ENCODE measurements around the gene PRAC2. TPM values are rescaled to one million over a fixed set of nuclear protein-coding genes. Genes with fewer than 3 reads are reported as not detected.

PRAC2 gene
- polyA plus RNA-seq (2013, experiment 1 of 2): not detected
- not detected for polyA plus RNA-seq (2013, experiment 2 of 2)

- WGBS, 2 donors (ENCODE audit: extremely low coverage in 2 of 2, insufficient read length in 2 of 2, insufficient replicate concordance in 1 of 2): no CpG with 5 or more reads among the region's 21 CpGs
- H3K36me3 ChIP-seq (replicated peaks in 1 of 2; ENCODE audit: control insufficient read depth in 2 of 2, insufficient read depth in 2 of 2, low read length in 2 of 2): no peaks in the 10 kb centered on the region
- H3K4ac ChIP-seq (ENCODE audit: low read length): no peak within 1 kb of the TSS
- no peak for DNase-seq (ENCODE audit: low spot score)
- H4K8ac ChIP-seq (ENCODE audit: low read depth, low read length): no peak within 1 kb of the TSS
- no peaks in the 10 kb centered on the region for H3K4me1 ChIP-seq (ENCODE audit: control insufficient read depth in 2 of 2, insufficient read depth in 1 of 2, low read depth in 1 of 2, low read length in 2 of 2)
- peaks cover 76 to 100% (median 100%) of the 10 kb centered on the region in 3 experiments for H3K27me3 ChIP-seq (ENCODE audit: control insufficient read depth in 3 of 3, insufficient read depth in 3 of 3, low read depth in 1 of 3, low read length in 3 of 3)
- no peaks in the 10 kb centered on the region for H3K79me1 ChIP-seq (ENCODE audit: low read depth, low read length)
- no peak within 1 kb of the TSS for H2BK12ac ChIP-seq (ENCODE audit: low read length)
- no peak within 1 kb of the TSS for H2BK15ac ChIP-seq (ENCODE audit: low read length)
- H3K23ac ChIP-seq (ENCODE audit: low read depth, low read length, poor library complexity): peak within 1 kb of the TSS; percentile 58
- no peak within 1 kb of the TSS for H2AK5ac ChIP-seq (ENCODE audit: low read depth, low read length)
- no peak within 1 kb of the TSS for H3K27ac ChIP-seq (replicated peaks; ENCODE audit: low read length)
- H2AFZ ChIP-seq (ENCODE audit: low read length): peak within 1 kb of the TSS; percentile 40
- no peak within 1 kb of the TSS for H3K9ac ChIP-seq (ENCODE audit: low read depth, low read length, poor library complexity)
- no peak within 1 kb of the TSS for H2BK120ac ChIP-seq (ENCODE audit: low read depth, low read length)
- H3K4me2 ChIP-seq (ENCODE audit: insufficient read depth, low read length, poor library complexity, severe bottlenecking): no peak within 1 kb of the TSS
- H3K18ac ChIP-seq (ENCODE audit: low read length): no peak within 1 kb of the TSS
- no peak within 1 kb of the TSS for H3K4me3 ChIP-seq (ENCODE audit: low read length in 2 of 2)
- no peak within 1 kb of the TSS for H2BK5ac ChIP-seq (ENCODE audit: low read length)
- H3K9me3 ChIP-seq (replicated peaks in 1 of 2; ENCODE audit: control insufficient read depth in 2 of 2, insufficient read depth in 1 of 2, low read depth in 1 of 2, low read length in 2 of 2): peaks cover 0 to 15% of the 10 kb centered on the region in 2 donors
- no peak within 1 kb of the TSS for H3K14ac ChIP-seq (ENCODE audit: low read length)
- H4K91ac ChIP-seq (ENCODE audit: low read depth, low read length, poor library complexity): no peak within 1 kb of the TSS
Measured at GRCh38 chr17:48722915-48723422, at the start of gene PRAC2. Gene PRAC2 (plus strand): TSS chr17:48723185. CDS start chr17:48724411, 1,226 bp downstream.

- DNase-seq (ENCODE audit: low spot score): no peak
- Histone ChIP-seq H4K91ac (ENCODE audit: low read depth, low read length, poor library complexity) (no peak overlapping the region), H3K14ac (ENCODE audit: low read length) (no peak overlapping the region), H3K4me2 (ENCODE audit: insufficient read depth, low read length, poor library complexity, severe bottlenecking) (no peak overlapping the region), H2AK5ac (ENCODE audit: low read depth, low read length) (no peak overlapping the region), H2BK5ac (ENCODE audit: low read length) (no peak overlapping the region), H3K9ac (ENCODE audit: low read depth, low read length, poor library complexity) (no peak overlapping the region), H3K79me1 (ENCODE audit: low read depth, low read length) (no peaks in the 10 kb centered on the region), H2BK120ac (ENCODE audit: low read depth, low read length) (no peak overlapping the region), H2AFZ (ENCODE audit: low read length) (no peak overlapping the region), H3K4ac (ENCODE audit: low read length) (no peak overlapping the region), H3K18ac (ENCODE audit: low read length) (no peak overlapping the region), H4K8ac (ENCODE audit: low read depth, low read length) (no peak overlapping the region), H3K27me3 (ENCODE audit: control insufficient read depth in 3 of 3, insufficient read depth in 3 of 3, low read depth in 1 of 3, low read length in 3 of 3) (peaks cover 0 to 22% (median 17%) of the 10 kb centered on the region in 3 experiments), H3K9me3 (replicated peaks in 1 of 2; ENCODE audit: control insufficient read depth in 2 of 2, insufficient read depth in 1 of 2, low read depth in 1 of 2, low read length in 2 of 2) (no peaks in the 10 kb centered on the region), H3K36me3 (replicated peaks in 1 of 2; ENCODE audit: control insufficient read depth in 2 of 2, insufficient read depth in 2 of 2, low read length in 2 of 2) (no peaks in the 10 kb centered on the region), H3K27ac (replicated peaks; ENCODE audit: low read length) (no peak overlapping the region), H3K23ac (ENCODE audit: low read depth, low read length, poor library complexity) (no peak overlapping the region), H2BK12ac (ENCODE audit: low read length) (no peak overlapping the region), H2BK15ac (ENCODE audit: low read length) (no peak overlapping the region), H3K4me3 (ENCODE audit: low read length in 2 of 2) (no peak overlapping the region), H3K4me1 (ENCODE audit: control insufficient read depth in 2 of 2, insufficient read depth in 1 of 2, low read depth in 1 of 2, low read length in 2 of 2) (no peaks in the 10 kb centered on the region)
- WGBS, 2 donors (ENCODE audit: extremely low coverage in 2 of 2, insufficient read length in 2 of 2, insufficient replicate concordance in 1 of 2): no CpG with 5 or more reads among the region's 6 CpGs
Measured at GRCh38 chr17:48676963-48677558, 45.9 kb upstream of the PRAC2 start.

- no peaks in the 10 kb centered on the region for H3K36me3 ChIP-seq (replicated peaks in 1 of 2; ENCODE audit: control insufficient read depth in 2 of 2, insufficient read depth in 2 of 2, low read length in 2 of 2)
- peak; percentile 69 for DNase-seq (ENCODE audit: low spot score)
- no peaks in the 10 kb centered on the region for H3K4me1 ChIP-seq (ENCODE audit: control insufficient read depth in 2 of 2, insufficient read depth in 1 of 2, low read depth in 1 of 2, low read length in 2 of 2)
- peaks cover 0 to 25% (median 19%) of the 10 kb centered on the region in 3 experiments for H3K27me3 ChIP-seq (ENCODE audit: control insufficient read depth in 3 of 3, insufficient read depth in 3 of 3, low read depth in 1 of 3, low read length in 3 of 3)
- H4K8ac ChIP-seq (ENCODE audit: low read depth, low read length): no peak overlapping the region
- H2AFZ ChIP-seq (ENCODE audit: low read length): peak overlapping the region; percentile 88
- no peaks in the 10 kb centered on the region for H3K9me3 ChIP-seq (replicated peaks in 1 of 2; ENCODE audit: control insufficient read depth in 2 of 2, insufficient read depth in 1 of 2, low read depth in 1 of 2, low read length in 2 of 2)
- H2AK5ac ChIP-seq (ENCODE audit: low read depth, low read length): no peak overlapping the region
- H4K91ac ChIP-seq (ENCODE audit: low read depth, low read length, poor library complexity): no peak overlapping the region
- H3K23ac ChIP-seq (ENCODE audit: low read depth, low read length, poor library complexity): peak overlapping the region; percentile 8
- H3K4ac ChIP-seq (ENCODE audit: low read length): no peak overlapping the region
- no peak overlapping the region for H2BK120ac ChIP-seq (ENCODE audit: low read depth, low read length)
- H3K4me3 ChIP-seq (ENCODE audit: low read length in 2 of 2): peak overlapping the region in 1 of 2 donors; percentile 60
- H3K27ac ChIP-seq (replicated peaks; ENCODE audit: low read length): no peak overlapping the region
- H3K18ac ChIP-seq (ENCODE audit: low read length): peak overlapping the region; percentile 65
- no CpG with 5 or more reads among the region's 41 CpGs for WGBS, 2 donors (ENCODE audit: extremely low coverage in 2 of 2, insufficient read length in 2 of 2, insufficient replicate concordance in 1 of 2)
- H2BK5ac ChIP-seq (ENCODE audit: low read length): no peak overlapping the region
- no peak overlapping the region for H3K14ac ChIP-seq (ENCODE audit: low read length)
- peak overlapping the region; percentile 58 for H3K4me2 ChIP-seq (ENCODE audit: insufficient read depth, low read length, poor library complexity, severe bottlenecking)
- H2BK12ac ChIP-seq (ENCODE audit: low read length): no peak overlapping the region
- no peak overlapping the region for H2BK15ac ChIP-seq (ENCODE audit: low read length)
- H3K9ac ChIP-seq (ENCODE audit: low read depth, low read length, poor library complexity): peak overlapping the region; percentile 52
- no peaks in the 10 kb centered on the region for H3K79me1 ChIP-seq (ENCODE audit: low read depth, low read length)
Measured at GRCh38 chr17:48678141-48678971, 44.6 kb upstream of the PRAC2 start.
